Keratinocyte (primary cell): ENCODE results near the gene XPA. TPM values are rescaled to one million over a fixed set of nuclear protein-coding genes. Genes with fewer than 3 reads are reported as not detected.

Experiments used
- DNase-seq: peaks from one replicate; pipeline ENCODE4 v3.0.0-alpha.2; 2011; ENCODE audit warnings: low read depth, missing footprints, low spot score
- FAIRE-seq: peaks from 2 replicates; lab custom pipeline; 2011; peaks lifted over from hg19 to GRCh38; lab: Jason Lieb, UNC
- H2AFZ ChIP-seq: 2 replicates; pipeline ENCODE4 v1.6.0; 2012; ENCODE audit warnings: low read length, control low read depth, inconsistent platforms; ENCODE audit not compliant: control insufficient read depth
- H3K27ac ChIP-seq: 2 replicates; pipeline ENCODE4 v1.5.1; 2011; ENCODE audit warnings: low read length; ENCODE audit not compliant: control insufficient read depth, insufficient read depth
- H3K27me3 ChIP-seq: 3 replicates; pipeline ENCODE4 v1.6.0; 2011; ENCODE audit warnings: low read length; ENCODE audit not compliant: control insufficient read depth, insufficient read depth; ENCODE audit errors: extremely low read depth
- H3K36me3 ChIP-seq, 2 experiments: 2 replicates in 1 of 2; 3 replicates in 1 of 2; pipeline ENCODE4 v1.5.1; 2011; ENCODE audit warnings: low read length in 2 of 2, mild to moderate bottlenecking in 1 of 2; ENCODE audit not compliant: control insufficient read depth in 2 of 2, insufficient read depth in 2 of 2; ENCODE audit errors: extremely low read depth in 1 of 2
- H3K4me1 ChIP-seq: 3 replicates; pipeline ENCODE4 v1.5.1; 2011; ENCODE audit warnings: low read length; ENCODE audit not compliant: control insufficient read depth, insufficient read depth; ENCODE audit errors: extremely low read depth
- H3K4me2 ChIP-seq: 3 replicates; pipeline ENCODE4 v1.6.0; 2011; ENCODE audit warnings: low read depth, low read length; ENCODE audit not compliant: control insufficient read depth, insufficient read depth; ENCODE audit errors: extremely low read depth
- H3K4me3 ChIP-seq, 3 experiments: fragments of 200-600 bp in 1 of 3; sonication (generic) in 1 of 3; 2 replicates in 2 of 3; 3 replicates in 1 of 3; pipeline ENCODE4 v1.5.1; 2011 to 2016; ENCODE audit warnings: low read length in 3 of 3, mild to moderate bottlenecking in 3 of 3, control low read depth in 2 of 3, inconsistent platforms in 1 of 3, low read depth in 1 of 3, mixed read lengths in 1 of 3, mixed run types in 1 of 3, moderate library complexity in 1 of 3; ENCODE audit not compliant: control insufficient read depth in 2 of 3, insufficient read depth in 2 of 3; ENCODE audit errors: extremely low read depth in 1 of 3
- H3K79me2 ChIP-seq: 2 replicates; pipeline ENCODE4 v1.6.0; 2012; ENCODE audit warnings: low read length; ENCODE audit not compliant: control insufficient read depth, insufficient read depth
- H3K9ac ChIP-seq: 3 replicates; pipeline ENCODE4 v1.6.0; 2011; ENCODE audit warnings: low read length; ENCODE audit not compliant: control insufficient read depth, insufficient read depth; ENCODE audit errors: extremely low read depth
- H3K9me1 ChIP-seq: 3 replicates; pipeline ENCODE4 v1.6.0; 2011; ENCODE audit warnings: low read length; ENCODE audit not compliant: control insufficient read depth, insufficient read depth; ENCODE audit errors: extremely low read depth
- H3K9me3 ChIP-seq: 2 replicates; pipeline ENCODE4 v1.5.1; 2012; ENCODE audit warnings: low read depth, low read length; ENCODE audit not compliant: control insufficient read depth
- H4K20me1 ChIP-seq: 3 replicates; pipeline ENCODE4 v1.6.0; 2011; ENCODE audit warnings: low read length; ENCODE audit not compliant: control insufficient read depth, insufficient read depth; ENCODE audit errors: extremely low read depth
- CTCF ChIP-seq, 3 experiments: IDR thresholded peaks in 1 of 3; conservative IDR thresholded peaks in 1 of 3; optimal IDR thresholded peaks in 1 of 3; 2 replicates in 2 of 3; 3 replicates in 1 of 3; pipeline versions ENCODE3 to v1.5.1; 2011; ENCODE audit warnings: low read length in 3 of 3, mild to moderate bottlenecking in 3 of 3, moderate library complexity in 2 of 3, control low read depth in 1 of 3, inconsistent platforms in 1 of 3; ENCODE audit not compliant: insufficient read depth in 2 of 3; ENCODE audit errors: extremely low read depth in 1 of 3
- EZH2 ChIP-seq: IDR thresholded peaks from one replicate; pipeline ENCODE4 v1.6.1; 2012; ENCODE audit warnings: inconsistent platforms, mild to moderate bottlenecking, low read length, moderate library complexity
- dilution Hi-C: fragments of 300-500 bp; cut with MboI; formaldehyde crosslinking; loops from one replicate; pipeline ENCODE4 v1.7.0; 2020; ENCODE audit warnings: low sequenced_read_pairs; ENCODE audit not compliant: extremely low pct_ligation_motif_present
- polyA plus RNA-seq, 5 experiments: library from polyadenylated mRNA; depleted of rRNA in 3 of 5; stranded (reverse) in 3 of 5; stranded (forward) in 1 of 5; unstranded in 1 of 5; fragments of >200 nt; gene quantifications; 1 replicate in 1 of 5; 2 replicates in 3 of 5; 3 replicates in 1 of 5; pipeline versions ENCODE4 v1.2.1 to v1.2.3, GENCODE V29; 2011 to 2012; ENCODE audit warnings: missing spikeins in 2 of 5, low read depth in 1 of 5, low replicate concordance in 1 of 5

The XPA gene
- polyA plus RNA-seq, 1 donor (not counting 4 experiments of a cell fraction or from before 2014, with no cell fraction given) = 4.1 TPM

GRCh38 chr9:97629156-97629555 lies 68.0 kb downstream of the XPA start:
- H3K4me3 ChIP-seq = no peak overlapping the region
- peaks cover 34% of the 10 kb centered on the region for H3K79me2 ChIP-seq
- H3K9me3 ChIP-seq = no peaks in the 10 kb centered on the region
- H3K27ac ChIP-seq = no peak overlapping the region
- H3K9ac ChIP-seq = no peak overlapping the region
- no peak for TF ChIP-seq EZH2
- no peak for TF ChIP-seq CTCF (optimal IDR thresholded peaks at IDR 0.05 in 1 of 3, IDR thresholded peaks at IDR 0.05 in 1 of 3, conservative IDR thresholded peaks at IDR 0.05 in 1 of 3; ENCODE audit: extremely low read depth in 1 of 3, insufficient read depth in 2 of 3, low read length in 3 of 3)
- peaks cover 2% of the 10 kb centered on the region for H3K9me1 ChIP-seq
- peaks cover 4% of the 10 kb centered on the region in 2 experiments for H3K36me3 ChIP-seq
- H4K20me1 ChIP-seq = peaks cover 3% of the 10 kb centered on the region
- no peak overlapping the region for H3K4me2 ChIP-seq
- dilution Hi-C loops = no loop called here
- H2AFZ ChIP-seq = no peak overlapping the region
- no peak for FAIRE-seq
- H3K4me1 ChIP-seq = peaks cover 8% of the 10 kb centered on the region
- no peaks in the 10 kb centered on the region for H3K27me3 ChIP-seq
- no peak for DNase-seq

- H3K27me3 ChIP-seq = no peaks in the 10 kb centered on the region
- H3K79me2 ChIP-seq = peaks cover 31% of the 10 kb centered on the region
- DNase-seq (no peak), FAIRE-seq (no peak)
- peaks cover 4% of the 10 kb centered on the region in 2 experiments for H3K36me3 ChIP-seq
- H3K9ac ChIP-seq = no peak overlapping the region
- no peak overlapping the region for H3K4me2 ChIP-seq
- H2AFZ ChIP-seq = no peak overlapping the region
- no peak for TF ChIP-seq EZH2
- TF ChIP-seq CTCF (optimal IDR thresholded peaks at IDR 0.05 in 1 of 3, IDR thresholded peaks at IDR 0.05 in 1 of 3, conservative IDR thresholded peaks at IDR 0.05 in 1 of 3; ENCODE audit: extremely low read depth in 1 of 3, insufficient read depth in 2 of 3, low read length in 3 of 3) = no peak
- dilution Hi-C loops = no loop called here
- peaks cover 2% of the 10 kb centered on the region for H3K9me1 ChIP-seq
- H3K27ac ChIP-seq = no peak overlapping the region
- no peaks in the 10 kb centered on the region for H3K9me3 ChIP-seq
- no peak overlapping the region for H3K4me3 ChIP-seq
- peaks cover 8% of the 10 kb centered on the region for H3K4me1 ChIP-seq
- peaks cover 3% of the 10 kb centered on the region for H4K20me1 ChIP-seq
These were observed 68.5 kb downstream of the XPA start for GRCh38 chr9:97628668-97629067.
